ENCODE measurements around the gene CLASP2.

- TF ChIP-seq CTCF (conservative IDR thresholded peaks at IDR 0.05), result no peak
- no peak for TF ChIP-seq ZFX (IDR thresholded peaks at IDR 0.05)
Measured at GRCh38 chr3:33750211-33750548, 32.1 kb upstream of the CLASP2 start.

Measured in C4-2B (cell line).